Measurements from ENCODE around the gene TMEM131L.
"Not testable (repeated sequence)": the region's sequence is repeated elsewhere in the genome, so short reads cannot be mapped to it uniquely, and the experiment has no call there.

TMEM131L gene

DNA sequence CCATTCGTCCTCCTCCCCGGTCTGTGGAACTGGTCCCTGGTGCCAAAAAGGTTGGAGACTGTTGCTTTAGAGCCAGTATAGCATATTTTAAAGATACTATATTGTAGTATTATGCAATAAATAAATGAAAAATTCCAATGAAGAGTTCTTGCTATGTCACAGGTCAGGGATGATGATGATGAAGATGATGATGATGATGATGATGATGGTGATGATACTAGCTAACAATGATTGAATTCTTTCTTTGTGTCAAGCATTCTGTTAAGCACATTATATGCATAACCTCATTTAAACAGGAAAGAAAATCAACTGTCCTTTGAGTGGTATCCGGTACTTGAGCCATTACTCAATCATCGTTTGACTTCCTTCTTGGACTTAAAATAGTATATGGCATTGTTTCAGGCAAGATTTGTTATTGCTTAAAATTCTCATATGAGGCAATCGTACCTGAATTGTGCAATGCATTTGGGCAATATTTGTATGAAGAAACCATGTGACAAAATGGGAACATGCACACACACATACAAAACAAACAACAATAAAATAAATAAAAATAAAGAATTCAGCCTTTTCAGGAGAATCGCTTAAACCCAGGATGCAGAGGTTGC, 195.2 kb downstream of the TMEM131L start:
- DNase-seq (ENCODE audit: low read depth) = no peak

DNA sequence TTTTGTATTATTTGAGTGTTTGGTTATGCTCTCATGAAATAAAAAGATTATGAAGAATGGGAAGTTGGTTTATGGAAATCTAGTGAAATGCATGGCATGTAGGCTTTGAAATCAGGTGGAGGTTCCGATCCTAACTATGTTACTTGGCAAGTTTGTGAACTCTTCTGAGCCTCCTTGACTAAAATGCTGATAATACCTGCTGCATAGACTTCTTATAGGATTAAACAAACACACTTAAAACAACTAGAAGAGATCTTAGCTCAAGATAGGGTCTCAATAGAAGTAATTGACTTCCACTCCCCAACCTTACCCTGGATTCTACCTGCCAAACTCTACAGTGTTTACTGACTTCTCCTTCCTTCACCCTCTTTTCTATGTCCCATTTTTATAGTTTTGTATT, 195.7 kb downstream of the TMEM131L start:
- no peak for DNase-seq (ENCODE audit: low read depth)

DNA sequence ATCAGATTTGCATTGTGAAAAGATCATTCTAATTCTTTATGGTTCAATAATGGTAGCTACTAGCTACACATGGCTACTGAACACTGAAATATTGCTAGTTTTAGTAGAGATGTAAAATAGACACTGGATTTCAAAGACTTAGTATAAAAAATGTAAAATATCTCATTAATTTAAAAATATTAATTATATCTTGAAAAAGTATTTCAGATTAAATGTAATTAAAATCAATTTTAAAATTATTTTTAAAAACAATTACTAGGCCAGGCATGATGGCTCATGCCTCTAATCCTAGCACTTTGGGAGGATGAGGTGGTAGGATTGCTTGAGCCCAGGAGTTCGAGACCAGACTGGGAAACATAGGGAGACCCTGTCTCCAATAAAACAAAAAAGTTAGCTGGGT, 197.5 kb downstream of the TMEM131L start:
- no peak for DNase-seq (ENCODE audit: low read depth)

DNA sequence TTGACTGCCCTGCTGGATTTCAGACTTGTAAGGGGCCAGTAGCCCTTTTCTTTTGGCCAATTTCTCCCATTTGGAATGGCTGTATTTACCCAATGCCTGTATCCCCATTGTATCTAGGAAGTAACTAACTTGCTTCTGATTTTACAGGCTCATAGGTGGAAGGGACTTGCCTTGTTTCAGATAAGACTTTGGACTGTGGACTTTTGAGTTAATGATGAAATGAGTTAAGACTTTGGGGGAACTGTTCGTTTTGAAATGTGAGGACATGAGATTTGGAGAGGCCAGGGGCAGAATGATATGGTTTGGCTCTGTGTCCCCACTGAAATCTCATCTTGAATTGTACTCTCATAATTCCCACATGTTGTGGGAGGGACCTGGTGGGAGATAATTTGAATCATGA, 200.3 kb downstream of the TMEM131L start:
- DNase-seq (ENCODE audit: low read depth) = not testable (repeated sequence)

DNA sequence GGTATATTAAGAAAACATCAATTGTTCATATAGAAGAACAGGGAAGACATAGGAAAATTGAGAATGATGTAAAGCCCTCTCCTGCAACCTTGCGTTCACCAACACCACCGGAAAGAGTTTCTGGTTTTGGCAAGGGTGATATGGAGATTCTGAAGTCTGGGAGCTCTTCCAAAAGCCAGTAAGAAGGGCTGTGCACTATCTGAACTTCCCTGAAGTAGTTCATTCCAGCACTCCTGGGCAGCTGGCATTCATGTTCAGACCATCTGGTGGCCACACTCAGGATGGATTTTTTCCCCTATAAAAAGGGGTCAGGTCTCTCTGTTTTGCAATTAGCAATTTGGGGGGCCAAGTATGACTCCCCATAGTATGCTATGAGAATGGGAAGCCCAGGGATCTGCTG, 202.5 kb downstream of the TMEM131L start:
- no peak for DNase-seq (ENCODE audit: low read depth)

DNA sequence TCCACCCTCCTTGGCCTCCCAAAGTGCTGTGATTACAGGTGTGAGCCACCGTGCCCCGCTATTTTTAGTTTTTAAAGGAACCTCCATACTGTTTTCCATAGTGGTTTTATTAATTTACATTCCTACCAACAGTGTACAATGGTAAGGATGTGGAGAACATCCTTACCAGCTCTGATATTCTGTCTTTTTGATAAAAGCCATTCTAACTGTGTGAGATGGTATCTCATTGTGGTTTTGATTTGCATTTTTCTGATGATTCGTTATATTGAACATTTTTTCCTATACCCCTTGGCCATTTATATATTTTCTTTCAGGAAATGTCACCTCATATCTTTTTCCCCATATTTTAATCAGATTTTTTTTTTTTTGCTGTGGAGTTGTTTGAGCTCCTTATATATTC, 203.7 kb downstream of the TMEM131L start:
- no peak for DNase-seq (ENCODE audit: low read depth)

GRCh38 chr4:153676486-153676885, 210.3 kb downstream of the TMEM131L start:
- no peak for DNase-seq (ENCODE audit: low read depth)

DNA sequence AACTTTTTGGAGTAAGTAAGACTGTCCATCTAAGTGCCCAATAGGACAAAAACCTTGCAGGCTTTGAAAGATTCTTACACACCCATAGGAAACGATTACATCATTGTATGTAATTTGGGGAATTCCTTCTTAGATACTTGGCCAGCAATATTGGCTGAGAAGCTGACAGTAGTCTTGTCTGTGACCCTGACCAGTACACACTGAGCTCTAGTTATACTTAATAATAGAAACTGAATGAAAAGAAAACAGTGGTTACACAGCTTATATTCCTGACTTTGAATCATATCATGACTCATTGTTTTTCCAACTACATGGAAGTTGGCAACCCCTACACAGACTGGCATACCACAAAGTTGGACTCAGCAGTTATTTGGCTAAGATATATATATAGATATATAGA, 210.8 kb downstream of the TMEM131L start:
- no peak for DNase-seq (ENCODE audit: low read depth)

DNA sequence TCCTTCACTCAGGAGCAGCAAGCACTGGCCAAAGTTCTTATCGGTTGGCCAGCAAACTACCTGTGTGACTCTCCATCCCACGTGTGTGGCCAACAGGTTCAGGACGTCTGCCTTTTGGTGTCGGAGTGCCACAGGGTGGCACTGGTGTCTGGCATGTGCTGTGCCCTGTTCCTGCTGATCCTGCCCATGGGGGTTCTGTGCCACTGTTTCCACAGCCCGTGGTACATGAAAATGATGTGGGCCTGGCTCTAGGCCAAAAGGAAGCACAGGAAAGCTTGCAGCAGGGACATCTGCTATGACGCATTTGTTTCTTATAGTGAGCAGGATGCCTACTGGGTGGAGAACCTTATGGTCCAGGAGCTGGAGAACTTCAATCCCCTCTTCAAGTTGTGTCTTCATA, 213.3 kb downstream of the TMEM131L start:
- DNase-seq (ENCODE audit: low read depth) = no peak

DNA sequence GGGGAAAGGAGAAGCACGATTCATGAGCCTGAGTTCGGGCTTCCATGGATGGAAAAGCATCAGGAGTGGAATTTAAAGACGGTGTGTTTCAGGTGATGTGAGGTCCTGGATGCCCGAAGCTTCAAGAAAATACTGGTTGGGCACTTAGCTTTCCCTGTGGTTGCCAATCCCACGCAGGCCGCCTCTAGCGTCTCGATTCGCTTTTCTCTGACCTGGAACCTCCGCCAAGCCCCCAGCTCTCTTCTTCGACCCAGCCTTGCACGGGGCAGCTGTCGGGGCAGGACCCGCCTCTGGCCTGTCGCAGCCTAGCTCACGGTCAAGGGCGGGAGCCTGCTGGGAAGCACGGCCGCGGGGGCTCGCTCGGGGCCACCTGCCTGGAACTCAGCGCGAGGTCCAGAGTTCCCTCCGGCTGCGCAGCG, 217.6 kb downstream of the TMEM131L start:
- DNase-seq (ENCODE audit: low read depth) = no peak

DNA sequence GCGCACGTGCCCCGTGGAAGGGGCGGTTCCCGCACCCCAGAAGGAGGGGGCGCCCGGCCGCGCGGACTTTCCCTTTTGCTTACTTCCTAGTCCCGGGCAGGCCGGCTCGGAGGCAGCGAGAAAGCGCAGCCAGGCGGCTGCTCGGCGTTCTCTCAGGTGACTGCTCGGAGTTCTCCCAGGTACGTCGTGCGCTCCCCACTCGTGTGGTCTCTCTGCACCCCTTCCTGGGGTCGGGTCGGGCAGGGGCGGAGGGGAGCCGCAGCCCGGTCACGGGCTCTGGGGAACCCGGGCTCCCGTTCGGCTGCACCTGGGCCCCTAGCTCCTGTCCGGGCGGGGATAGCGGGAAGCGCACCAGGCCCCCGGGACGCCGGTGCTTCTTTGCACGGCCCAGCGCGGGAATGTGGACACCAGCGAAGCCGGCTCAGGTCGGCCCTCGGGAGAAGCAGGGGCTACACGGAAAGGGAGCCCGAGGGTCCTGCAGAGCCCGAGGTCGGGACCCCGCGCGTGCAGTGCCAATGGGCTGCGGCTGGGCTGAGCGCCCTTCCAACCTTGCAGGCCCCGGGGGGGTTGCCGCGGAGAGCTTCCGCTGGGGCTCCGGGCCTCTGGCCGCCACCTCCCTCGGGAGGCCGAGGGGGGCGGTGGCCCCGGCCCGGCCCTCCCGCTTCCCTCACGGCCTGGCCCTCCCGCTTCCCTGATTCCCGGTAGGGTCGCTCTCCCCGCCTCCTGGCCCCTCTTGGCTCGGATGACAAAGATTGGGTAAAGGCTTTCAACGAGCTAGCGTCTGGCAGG, 218.2 kb downstream of the TMEM131L start, which contains the start of gene TLR2:
TSS of gene TLR2 (plus strand) at position 99 of the 789 bp plus-strand sequence. CDS start 18,628 bp downstream, outside the sequence.
- DNase-seq (ENCODE audit: low read depth) = peak; percentile 23

DNA sequence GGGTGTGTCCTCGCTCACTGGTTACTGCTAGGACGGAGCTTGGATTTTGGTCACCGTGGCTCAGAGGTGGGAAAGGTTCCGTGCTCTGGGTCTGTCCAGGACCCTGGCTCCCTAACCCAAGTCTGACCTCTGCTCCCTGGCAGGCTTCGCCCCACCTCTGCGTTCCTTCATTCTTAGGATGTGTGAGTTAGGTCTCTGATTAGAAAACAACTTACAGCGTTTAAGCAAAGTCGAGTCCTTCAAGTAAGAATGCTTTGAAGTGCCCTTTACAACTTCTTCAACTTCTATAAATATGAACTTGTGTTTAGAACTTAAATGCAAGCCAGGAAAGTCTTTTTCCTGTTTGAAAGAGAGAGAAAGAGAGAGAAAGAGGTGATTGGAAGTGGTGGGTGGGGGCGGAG, 218.8 kb downstream of the TMEM131L start:
- no peak for DNase-seq (ENCODE audit: low read depth)

All from stimulated activated CD8-positive, alpha-beta memory T cell treated with anti-CD3 and anti-CD28 coated beads, Interleukin-12 subunit alpha, Interleukin-12 subunit beta, amount 100 ng/mL, for 1 hour (primary cell).